GM18858 (cell line): Measurements from ENCODE around the gene LRRN3.

ENCODE experiments used
- ATAC-seq: cut with Tn5 transposase; IDR thresholded peaks from one replicate; pipeline ENCODE4 v1.9.1; 2021; ENCODE audit not compliant: unreplicated experiment

LRRN3 gene

DNA sequence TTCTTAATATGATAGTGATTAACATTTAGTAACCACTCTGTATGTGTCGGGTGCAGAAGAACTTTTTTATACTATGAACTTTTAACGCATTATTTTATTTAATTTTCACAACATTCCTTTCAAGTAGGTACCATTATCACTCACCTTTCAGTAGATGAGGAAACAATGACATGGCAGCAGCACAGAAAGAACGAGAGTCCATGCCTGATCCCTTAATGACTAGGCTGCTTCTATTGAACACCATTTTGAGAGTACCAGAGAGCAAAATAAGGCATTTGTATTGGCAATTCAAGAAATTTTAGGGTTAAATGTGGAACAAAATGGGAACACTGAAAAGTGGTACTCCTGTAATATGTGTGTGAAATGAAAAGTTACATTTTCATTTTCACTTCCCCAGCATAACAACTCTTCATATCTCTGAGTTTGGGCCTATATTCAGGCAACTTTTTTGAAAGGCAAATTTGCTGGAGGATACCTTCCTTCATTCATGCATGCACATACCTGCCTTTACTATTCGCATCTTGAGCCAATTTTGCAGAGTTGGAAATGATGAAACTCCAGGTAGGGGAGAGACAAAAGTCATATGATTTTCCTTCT lies 12.8 kb downstream of the LRRN3 start:
- ATAC-seq: peak; percentile 59

DNA sequence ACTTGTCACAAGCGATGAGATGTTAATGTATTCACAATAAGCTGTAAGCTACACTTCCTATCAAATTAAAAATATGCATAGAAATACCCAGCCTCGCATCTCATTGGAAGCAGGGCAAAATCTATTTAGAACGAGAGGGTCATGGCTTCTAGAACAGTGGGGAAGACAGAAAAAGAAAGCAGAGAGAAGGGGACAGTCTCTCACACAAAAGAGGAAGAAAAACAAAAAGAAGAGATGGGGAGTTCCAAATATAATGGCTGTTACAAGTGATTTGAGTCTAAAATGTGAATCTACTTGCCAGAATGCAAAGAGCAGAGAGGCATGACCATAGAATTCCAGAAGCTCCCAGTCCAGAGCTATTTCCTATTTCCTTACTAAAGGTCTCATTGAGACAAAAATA lies 13.8 kb downstream of the LRRN3 start:
- no peak for ATAC-seq

DNA sequence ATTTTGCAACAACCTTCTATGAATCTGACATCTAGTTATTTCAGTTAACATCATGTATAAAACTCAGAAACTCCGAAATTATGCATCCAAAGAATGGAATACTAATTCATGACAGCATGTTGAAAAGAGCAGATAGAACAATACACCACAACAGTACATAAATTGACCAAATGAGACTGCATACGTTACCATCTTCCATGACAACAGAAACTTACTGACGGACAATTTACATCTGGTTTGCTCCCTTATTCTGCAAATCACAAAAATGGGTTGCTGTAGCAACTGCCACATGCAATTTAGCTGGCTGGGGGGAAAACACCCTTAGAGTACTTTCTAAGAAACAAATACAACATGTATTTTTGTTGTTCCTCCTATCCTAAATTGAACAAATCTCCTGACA lies 14.3 kb downstream of the LRRN3 start:
- ATAC-seq: no peak

DNA sequence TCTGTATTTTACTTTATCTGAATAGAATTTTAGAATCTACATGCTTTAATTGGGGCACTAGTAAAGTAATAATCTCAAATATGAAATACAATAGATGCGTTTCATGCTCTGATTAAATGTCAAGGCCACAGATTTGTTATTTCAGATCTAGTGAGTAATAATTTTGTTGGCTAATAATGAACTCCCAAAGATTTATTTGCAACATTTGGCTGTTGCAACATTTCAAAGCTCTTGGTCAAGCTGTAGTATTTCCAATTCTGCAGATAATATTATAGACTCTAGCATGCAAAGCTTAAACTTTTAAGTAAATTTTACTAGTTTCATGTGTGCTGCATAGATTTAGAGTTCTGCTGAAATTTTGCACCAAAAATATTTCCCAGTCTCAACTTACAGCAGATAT lies 16.7 kb downstream of the LRRN3 start:
- ATAC-seq: no peak

DNA sequence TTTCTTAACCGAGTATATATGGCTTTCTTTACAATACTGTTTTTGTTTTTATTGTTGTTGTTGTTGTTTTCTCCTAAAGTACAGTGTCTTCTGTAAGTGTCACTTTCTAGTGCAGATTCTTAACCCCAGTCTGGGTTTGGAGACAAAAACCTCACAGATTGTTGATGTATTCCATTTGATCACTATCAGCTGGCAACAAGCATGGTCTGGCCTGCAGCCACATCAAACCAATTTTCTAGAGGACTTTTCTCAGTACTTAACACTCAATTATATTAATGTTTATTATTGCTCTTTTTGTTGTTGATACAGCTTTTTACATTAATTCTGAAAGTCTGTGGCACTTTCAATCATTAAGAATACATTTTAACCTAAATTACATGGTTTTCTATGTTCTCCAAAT lies 17.1 kb downstream of the LRRN3 start:
- ATAC-seq: no peak

DNA sequence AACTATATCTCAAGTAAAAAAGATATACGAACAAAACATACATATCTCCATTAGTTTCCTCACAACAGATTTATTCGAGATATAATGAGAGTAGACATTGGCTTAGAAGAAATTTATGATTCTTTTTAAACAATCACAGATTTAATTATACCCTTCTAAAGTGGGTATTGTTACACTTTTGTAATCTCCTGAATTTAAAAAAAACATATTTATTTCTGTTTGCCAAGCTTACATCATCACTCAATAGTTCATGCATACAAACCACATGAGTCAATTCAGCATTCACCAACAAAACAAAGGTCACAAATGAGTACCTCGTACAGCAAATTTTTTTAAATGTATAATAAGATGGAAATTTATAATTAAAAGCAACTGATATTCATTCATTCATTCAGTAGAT lies 17.6 kb downstream of the LRRN3 start:
- no peak for ATAC-seq

DNA sequence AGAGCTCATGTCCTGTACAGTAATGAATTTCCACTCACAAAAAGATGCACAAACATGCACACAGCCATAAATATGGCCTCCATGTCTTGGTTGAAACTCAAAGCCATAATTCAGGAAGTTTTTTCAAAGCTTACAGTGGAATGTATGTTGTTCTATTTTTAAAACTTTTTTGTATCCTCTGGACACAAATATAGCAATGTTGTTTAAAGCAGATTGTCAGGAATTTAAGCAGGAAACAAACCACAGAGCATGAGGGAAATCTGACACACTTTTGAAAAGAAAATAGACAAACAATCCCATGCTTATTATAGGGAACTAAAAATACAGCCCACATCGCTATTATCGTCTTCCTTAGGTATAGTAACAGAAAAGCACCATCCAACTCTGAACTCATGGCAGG lies 21.5 kb downstream of the LRRN3 start:
- no peak for ATAC-seq

DNA sequence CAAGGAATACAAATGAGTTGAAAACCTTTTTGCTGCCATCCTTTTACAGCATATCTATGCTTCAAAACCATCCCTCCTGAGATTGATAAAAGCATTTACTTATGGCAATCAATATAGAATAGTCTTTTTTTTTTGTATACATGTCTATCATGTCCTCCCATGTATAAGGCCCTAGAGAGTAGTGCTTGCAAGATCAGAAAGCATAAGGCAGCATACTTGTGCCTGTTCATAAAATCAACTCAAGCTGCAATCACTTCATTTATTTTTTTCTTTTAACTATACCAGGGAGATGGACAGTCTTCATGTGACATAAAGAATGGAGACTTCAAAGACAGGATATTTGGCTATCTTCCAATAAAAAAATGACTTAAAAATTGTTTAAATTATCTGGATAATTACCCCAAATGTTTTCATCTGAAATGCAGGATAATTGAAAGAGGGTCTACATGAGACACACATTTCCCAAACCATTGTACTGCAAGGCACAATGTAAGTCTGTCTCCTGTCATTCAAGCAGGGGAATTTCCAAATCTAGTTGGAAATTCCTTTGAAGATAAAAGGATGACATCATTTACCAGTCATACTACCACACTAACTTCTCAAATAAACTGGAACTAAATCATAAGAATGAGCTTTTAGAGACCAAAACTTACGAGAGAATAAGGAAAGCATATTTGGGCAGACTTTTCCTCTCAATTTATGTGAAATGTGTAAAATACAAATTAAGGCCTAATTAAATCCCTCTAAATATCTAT lies 22.5 kb downstream of the LRRN3 start:
- peak; percentile 57 for ATAC-seq

DNA sequence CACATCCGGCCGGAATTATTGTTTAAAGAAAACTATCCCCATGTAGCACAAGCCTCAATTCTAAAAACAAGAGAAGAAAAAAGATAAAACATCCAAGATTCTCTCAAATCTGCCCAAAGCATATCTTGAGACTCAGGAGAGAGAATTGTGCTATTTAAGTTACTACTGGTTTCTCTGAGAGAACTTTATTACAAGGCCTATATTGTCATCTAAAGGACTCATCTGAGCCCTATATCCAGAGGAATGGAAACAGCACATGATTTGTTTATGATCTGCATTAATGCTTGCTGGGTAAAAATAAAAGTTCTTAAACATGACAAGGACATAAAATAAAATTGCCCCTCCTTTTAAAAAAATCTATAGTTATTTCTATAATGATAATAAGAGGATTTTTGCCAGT lies 25.0 kb downstream of the LRRN3 start:
- ATAC-seq: no peak

DNA sequence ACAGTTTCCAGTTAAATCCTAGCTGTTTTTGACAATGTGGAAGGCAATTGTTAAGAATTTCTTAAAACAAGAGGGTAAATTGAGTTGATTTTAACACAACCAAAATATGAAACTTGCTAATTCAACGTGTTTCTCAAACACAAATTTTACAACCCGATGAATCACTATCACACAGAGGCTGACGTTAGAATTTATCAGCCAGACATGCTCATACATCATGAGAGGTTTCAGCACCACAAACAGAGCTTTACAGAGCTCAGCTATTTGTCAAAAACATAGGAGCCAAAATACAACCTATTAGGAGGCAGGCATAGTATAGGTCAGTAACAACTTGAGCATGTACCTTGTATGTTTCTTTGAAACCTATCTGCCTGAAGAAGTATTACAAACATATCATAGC lies 36.1 kb downstream of the LRRN3 start:
- ATAC-seq: no peak

DNA sequence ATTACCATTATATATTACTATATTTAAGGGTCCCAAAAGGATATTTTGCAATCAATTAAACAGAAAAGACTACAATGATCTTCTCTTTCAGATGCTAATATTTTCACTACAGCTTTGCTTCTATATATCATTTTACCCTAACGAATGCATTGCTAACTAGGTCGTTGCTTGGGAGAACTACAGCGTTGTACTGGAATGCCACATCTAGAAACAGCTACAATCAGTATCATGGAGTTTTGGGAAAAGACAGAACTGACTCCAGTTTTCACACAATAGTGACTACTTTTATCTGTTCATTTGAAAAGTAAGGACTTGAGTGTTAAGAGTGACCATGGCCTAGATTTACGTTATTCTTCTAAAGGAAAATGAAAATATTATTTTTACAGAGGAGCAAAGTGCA lies 38.5 kb downstream of the LRRN3 start:
- ATAC-seq: no peak

DNA sequence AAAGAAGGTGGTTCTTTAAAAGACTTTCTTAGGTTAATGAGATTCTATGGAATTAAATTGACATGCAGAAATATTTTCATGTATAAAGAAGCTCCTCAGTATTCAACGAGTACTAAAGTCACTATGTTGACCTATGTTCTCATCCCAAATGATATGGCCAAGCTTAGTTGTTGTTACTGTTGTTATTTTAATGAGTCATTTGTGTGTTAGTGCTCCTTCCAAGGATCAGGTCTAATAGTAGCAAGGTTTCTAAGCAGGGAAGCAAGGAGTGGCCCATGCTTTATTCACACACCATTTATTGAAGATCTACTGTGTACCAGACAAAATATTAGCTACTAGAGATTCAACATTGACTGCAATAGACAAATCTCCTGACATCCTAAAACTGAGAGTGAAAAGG lies 41.9 kb downstream of the LRRN3 start:
- no peak for ATAC-seq

DNA sequence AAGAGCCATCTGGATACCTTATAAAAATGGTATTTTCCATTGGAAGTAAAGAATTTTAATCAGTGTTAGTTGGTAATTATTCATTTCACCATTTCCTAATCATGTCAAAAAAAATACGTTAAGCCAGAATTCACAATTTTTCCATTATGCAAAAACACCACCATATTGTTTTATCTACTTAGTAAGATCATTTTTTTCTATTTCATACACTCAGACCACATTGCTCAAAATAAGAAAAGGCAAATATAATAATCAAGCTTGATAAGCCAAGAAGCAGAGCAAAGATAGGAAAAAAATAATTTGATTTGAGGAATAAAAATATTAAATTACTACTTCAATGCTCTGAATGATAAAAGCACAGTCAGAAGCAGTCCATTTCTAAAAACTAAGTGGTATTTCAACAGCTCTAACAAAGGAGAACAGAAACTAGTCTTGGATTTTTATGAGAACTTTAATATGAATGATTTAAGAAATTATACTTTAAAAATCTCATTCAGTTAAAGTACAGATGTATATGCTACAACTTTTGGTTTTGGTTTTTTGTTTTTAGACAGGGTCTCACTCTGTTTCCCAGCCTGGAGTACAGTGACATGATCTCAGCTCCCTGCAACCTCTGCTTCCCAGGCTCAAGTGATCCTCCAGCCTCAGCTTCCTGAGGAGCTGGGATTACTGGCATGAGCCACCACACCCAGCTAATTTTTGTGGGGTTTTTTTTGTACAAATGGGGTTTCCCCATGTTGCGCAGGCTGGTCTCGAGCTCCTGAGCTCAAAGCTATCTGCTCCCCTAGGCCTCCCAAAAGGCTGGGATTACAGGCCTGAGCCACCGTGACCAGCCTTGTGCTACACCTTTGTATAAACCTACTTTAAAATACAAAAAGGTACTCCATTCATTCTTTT lies 46.6 kb downstream of the LRRN3 start:
- ATAC-seq: peak; percentile 68

DNA sequence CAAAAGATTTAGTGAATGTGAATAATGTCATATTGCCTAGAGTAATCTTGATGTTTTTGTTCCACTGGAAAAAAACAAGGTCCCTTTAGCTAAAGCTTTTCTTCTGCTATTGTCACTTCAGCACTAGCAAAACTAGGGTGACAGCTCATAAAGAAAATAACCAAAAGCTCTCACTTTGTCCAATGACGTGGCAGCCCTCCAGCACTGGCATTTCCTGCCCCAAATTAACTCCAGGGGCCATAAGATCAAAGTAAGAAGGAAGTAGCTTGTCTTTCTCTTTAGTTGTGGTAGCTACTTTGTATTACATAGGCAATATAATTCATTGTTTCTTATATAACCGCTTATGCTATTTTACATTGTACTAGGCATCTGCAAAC lies 47.3 kb downstream of the LRRN3 start:
- ATAC-seq: peak; percentile 95

DNA sequence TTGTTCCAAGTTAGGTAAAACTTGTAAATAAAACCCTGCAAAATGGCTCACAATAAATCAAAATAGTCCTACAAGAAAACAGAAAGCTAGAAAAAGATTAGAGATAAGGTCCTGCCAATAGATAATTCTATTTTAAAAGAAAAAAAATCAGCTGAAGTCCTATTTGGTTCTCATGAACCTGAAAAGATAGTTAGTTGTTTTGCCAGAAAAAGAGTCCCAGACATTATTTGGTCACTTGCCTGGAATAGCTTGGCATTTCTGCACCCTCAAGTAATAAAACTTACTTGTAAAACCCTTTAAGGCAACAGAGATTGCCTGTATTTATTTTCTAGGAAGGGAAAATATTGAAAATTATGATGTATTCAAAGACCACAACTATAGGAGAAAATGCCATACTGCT lies 47.7 kb downstream of the LRRN3 start:
- ATAC-seq: no peak

DNA sequence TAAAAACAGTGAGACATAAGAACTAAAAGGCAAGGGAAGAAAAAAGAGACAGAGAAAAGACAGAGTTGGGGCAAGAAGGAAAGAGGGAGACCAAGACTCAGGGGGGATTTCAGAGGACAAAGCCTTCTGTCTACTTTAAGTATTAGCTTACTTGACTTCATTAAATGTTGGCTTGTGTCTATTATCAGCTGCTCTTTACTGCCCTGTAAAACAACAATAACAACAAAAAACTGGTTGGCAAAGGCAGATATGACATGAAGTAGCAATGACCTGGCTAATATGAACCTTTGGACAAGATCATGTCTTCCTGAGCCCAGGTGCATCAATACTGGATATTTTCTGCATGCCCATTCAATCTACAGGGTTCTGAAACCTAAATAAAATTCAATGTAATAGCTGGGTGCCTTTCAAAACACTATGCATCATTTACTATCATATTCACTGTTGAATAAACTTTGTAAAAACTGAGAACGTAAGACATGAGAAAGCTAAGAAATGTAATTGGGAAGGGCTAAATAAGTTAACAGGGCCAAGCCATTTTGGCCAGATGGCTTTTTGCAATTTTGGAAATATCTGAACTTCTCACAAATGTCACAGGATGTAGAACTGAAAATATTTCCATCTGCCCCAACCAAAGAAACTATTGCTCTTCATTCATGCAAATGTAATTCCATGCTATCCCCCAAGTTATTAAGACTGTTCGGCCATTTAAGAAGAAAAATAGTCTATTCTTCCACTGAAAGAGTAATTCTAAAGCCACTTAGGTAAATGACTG lies 49.4 kb downstream of the LRRN3 start:
- no peak for ATAC-seq

DNA sequence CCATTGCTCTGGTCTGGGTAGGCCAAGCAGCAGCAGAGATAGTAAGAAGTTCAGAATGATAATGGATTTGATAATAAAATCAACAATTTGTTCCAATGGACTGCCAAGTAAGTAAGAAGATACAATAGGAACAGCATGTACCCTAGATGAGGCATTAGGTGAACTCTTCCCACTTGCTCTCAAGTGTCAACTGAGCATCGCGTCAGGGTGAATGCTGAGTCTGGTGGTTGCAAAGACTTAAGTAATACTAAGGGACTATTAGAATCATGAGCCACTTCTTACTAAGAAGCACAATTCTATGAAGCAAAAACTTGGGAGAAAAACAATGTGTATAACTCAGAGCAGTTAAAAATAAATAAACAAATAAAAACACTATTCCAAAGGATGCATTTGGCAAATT lies 54.5 kb downstream of the LRRN3 start:
- ATAC-seq: no peak

DNA sequence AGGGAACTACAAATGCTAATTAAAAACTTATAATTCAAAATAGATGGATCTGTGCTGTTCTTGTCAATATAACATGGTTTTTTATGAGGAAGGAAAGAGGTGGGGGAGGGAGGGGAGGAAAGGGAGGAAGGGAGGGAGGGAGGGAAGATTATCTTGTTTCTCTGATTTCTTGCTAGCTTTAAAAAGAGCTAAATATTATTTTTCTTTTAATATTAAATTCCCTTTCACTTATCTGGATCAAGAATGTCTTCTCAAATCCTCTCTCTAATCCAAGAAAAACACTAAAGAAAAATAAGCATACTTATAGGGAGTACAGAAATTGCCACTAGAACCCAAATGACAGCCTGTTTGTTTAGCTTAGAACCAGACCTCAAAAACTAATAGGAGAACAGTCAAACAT lies 55.2 kb downstream of the LRRN3 start:
- no peak for ATAC-seq

DNA sequence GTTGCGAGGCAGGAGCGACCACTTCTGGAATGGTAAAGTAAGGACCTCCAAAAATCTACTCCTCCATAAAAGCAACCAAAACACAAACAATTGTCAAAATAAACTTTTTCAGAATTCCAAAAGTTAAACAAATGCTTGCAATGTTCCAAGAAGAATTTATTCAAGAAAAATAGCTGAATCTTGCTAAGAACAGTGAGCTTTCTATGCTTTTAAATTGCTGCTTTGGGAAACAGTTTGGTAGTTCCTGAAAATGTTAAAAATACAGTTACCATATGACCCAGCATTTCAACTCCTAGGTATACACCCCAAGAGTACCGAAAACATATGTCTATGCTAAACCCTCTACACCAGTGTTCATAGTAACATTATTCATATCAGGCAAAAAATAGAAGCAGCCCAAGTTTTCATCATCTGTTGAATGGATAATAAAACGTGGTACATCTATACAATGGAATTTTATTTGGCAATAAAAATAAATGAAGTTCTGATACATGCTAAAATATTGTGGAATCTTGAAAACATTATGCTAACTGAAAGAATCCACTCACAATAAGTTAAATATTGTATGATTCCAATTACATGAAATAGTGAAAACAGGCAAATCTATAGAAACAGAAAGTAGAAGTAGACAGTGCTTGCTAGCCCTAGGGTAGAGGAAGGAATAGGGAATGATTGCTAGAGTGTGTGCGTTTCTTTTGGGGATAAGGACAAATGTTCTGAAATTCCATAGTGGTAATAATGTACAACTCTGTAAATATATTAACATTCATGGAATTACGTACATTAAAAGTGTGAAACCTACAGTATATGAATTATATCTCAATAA lies 57.0 kb downstream of the LRRN3 start:
- no peak for ATAC-seq

DNA sequence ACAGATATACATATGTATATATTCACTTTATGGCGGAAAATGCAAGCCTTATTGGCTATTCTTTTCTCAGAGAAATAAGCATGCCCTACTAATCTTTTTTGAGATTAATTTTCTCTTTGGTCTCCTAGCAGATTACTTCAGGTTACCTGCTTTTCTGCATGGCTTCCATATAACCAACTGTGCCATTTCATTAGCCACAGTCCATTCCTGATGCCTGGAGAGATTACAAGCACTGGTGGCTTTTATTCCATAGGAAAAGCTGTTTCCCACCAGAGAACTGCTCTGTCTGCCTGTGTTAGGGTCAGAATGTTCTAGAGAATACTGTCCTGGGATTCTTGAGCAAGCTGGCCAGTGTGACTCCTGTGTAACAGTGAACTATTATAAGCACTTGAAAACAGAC lies 59.8 kb downstream of the LRRN3 start:
- ATAC-seq: no peak
